GM18861 (cell line): ENCODE measurements around the gene TAF8.
"Not testable (repeated sequence)": the region's sequence is repeated elsewhere in the genome, so short reads cannot be mapped to it uniquely, and the experiment has no call there.

Experiments
- ATAC-seq: cut with Tn5 transposase; IDR thresholded peaks from one replicate; pipeline ENCODE4 v1.9.1; 2021; ENCODE audit not compliant: unreplicated experiment

Gene TAF8

GRCh38 chr6:42050297-42051267 lies at the start of gene TAF8:
TAF8 (plus strand) TSS chr6:42050524; CDS start chr6:42050542, 18 bp downstream.
- ATAC-seq, result peak; percentile 52

GRCh38 chr6:42001506-42001905 lies 48.8 kb upstream of the TAF8 start:
- no peak for ATAC-seq

- not testable (repeated sequence) for ATAC-seq
Observed at GRCh38 chr6:42003658-42004057, 46.7 kb upstream of the TAF8 start.

GRCh38 chr6:42007286-42008137 lies 42.8 kb upstream of the TAF8 start:
- no peak for ATAC-seq

GRCh38 chr6:42008138-42008528 lies 42.2 kb upstream of the TAF8 start:
- not testable (repeated sequence) for ATAC-seq

GRCh38 chr6:42009844-42010184 lies 40.5 kb upstream of the TAF8 start:
- no peak for ATAC-seq

- no peak for ATAC-seq
Observed at GRCh38 chr6:42010185-42010891, 40.0 kb upstream of the TAF8 start.

- no peak for ATAC-seq
Observed at GRCh38 chr6:42010909-42011308, 39.4 kb upstream of the TAF8 start.

- ATAC-seq, result no peak
Observed at GRCh38 chr6:42012501-42013133, 37.7 kb upstream of the TAF8 start.

GRCh38 chr6:42013134-42013516 lies 37.2 kb upstream of the TAF8 start:
- no peak for ATAC-seq

GRCh38 chr6:42017021-42017643 lies 33.2 kb upstream of the TAF8 start:
- no peak for ATAC-seq

GRCh38 chr6:42020967-42021366 lies 29.4 kb upstream of the TAF8 start:
- no peak for ATAC-seq

GRCh38 chr6:42021847-42022754 lies 28.2 kb upstream of the TAF8 start:
- peak; percentile 37 for ATAC-seq

GRCh38 chr6:42022755-42023384 lies 27.5 kb upstream of the TAF8 start:
- ATAC-seq, result peak; percentile 2

GRCh38 chr6:42025066-42025844 lies 25.1 kb upstream of the TAF8 start:
- ATAC-seq, result peak; percentile 49

- ATAC-seq, result no peak
Observed at GRCh38 chr6:42025845-42026243, 24.5 kb upstream of the TAF8 start.

GRCh38 chr6:42026540-42026939 lies 23.8 kb upstream of the TAF8 start:
- ATAC-seq, result no peak
